HS-5 (cell line): Measurements from ENCODE around the gene CHSY1.

ENCODE experiments used
- DNase-seq: peaks from one replicate; pipeline ENCODE4 v3.0.0-alpha.2; 2012; ENCODE audit warnings: low read depth

Gene CHSY1

GRCh38 chr15:101170568-101171350, 81.1 kb downstream of the CHSY1 start:
- peak; percentile 89 for DNase-seq

DNA sequence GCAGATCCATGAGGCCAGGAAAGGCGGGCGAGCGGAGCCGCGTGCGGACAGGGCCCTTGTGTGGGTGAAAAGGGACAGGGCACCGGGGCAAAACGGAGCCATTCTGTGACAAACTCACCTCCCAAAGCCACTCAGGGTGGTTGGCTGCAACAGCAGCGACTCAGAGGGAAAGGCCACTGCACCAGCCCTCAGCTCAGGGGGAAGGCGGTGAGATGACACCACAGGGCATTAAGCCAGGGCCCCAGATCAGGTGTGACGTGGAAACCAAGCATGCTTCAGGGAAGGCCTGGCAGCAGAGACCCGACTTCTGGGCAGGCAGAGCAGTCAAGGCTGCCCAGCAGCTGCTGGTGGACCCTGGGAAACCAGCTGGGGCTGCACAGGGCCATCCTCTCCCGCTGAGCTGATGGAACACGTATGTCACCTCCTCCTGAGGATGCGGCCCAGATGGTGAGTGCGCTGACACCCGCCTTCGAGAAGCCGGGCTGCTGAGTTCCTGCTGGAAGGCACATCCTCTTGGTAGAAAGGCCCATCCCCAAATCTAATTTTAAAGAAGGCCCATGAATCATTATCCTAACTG, 82.3 kb downstream of the CHSY1 start:
- DNase-seq, result no peak

DNA sequence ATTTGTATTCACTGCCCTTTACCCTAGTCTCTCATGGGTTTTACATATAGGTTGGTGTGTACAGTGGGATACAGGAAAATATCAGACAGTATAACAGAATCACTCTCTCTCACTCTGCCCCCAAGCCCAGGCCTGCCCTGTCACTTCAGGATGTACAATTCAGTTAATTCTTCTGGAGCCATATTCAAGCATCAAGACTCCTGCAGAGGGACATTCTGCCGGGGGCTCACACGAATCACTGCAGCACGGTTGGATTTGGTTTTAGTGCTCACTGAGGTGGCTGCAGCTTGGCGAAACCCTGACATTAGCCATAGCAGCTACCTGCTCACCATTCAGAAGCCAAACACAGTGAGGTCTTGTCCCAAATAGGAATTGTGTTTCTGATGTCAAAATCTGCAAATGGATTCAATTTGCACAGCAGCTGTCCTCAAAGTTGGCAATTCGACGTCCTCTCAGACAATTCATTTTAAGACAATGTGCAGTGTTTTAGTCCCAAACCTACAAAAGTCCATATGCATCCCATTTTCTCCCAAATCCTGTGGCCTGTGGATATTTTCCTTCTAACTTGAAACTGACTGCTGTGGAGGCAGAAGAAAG, 82.9 kb downstream of the CHSY1 start:
- no peak for DNase-seq

- DNase-seq, result no peak
Observed at GRCh38 chr15:101168463-101168824, 83.4 kb downstream of the CHSY1 start.

DNA sequence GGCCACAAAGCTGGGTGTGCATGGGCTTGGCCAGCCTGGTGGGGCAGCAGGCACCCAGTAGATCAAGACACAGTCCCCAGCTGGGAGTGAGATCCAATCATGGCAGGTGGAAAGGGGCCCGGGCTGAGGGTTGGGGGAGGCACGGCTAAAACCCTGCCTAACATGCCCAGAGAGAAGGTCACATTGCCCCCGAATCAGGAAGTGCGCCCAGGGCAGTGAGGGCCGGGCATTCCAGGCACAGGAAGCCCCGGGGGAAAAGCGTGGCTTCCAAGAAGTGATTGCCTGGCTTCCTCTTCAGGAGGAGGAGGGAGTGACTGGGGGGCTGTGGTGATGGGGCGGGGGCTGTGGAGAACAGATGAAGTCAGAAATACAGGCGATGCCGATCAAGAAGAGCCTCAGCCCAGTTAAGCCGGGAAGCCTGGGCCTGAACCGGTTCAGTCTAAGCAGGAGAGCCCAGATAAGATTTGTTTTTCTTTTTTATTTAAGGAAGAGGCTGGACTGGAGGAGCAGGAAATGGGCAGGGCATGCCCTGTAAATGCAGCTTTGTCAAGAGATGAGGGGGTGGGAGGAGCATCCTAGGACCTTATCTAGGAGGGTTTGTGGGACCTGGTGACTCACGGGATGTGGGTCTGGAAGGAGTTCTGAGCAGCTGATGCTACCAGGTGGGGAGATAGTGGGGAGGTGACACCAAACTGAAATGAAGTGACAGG, 83.9 kb downstream of the CHSY1 start:
- peak; percentile 82 for DNase-seq

DNA sequence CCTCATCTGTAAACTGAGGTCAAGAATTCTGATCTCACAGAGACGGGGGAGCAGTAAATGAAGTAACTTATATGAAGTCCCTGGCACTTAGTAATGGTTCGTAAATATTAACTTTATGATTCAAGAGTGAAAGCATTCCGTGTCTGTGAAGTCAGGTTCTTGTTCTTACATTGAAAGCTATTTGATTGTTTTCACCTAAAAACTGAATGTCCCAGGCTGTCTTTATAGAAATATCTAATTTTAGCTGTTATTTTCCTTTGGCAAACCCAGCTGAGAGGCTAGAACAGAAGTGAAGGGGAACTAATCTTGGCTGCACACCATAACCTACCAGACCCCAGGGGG, 84.5 kb downstream of the CHSY1 start:
- no peak for DNase-seq

DNA sequence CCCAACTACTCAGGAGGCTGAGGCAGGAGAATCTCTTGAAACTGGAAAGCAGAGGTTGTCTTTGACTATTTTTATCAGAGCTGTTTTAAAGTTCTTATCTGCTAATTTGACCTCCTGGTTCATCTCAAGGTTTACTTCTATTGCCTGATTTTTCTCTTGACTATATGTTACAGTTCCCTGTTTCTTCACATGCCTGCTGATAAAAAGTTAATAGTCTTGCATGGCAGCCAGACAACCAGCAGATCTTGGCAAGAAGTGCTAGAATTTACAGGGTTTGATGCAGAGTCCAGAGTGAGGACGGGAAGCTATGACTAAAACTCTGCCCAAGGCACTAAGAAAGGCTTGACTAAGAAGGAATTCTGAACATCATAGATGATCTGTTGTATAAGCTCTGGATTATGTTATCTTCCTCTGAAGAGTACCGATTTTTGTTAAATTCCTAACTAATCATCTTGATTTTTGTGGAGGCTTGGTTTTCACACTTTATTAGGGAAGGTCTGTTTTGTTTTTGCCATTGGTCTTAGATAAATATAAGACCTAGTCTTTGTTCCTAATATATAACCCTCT, 85.9 kb downstream of the CHSY1 start:
- no peak for DNase-seq

- no peak for DNase-seq
Observed at GRCh38 chr15:101162701-101163483, 89.0 kb downstream of the CHSY1 start.

DNA sequence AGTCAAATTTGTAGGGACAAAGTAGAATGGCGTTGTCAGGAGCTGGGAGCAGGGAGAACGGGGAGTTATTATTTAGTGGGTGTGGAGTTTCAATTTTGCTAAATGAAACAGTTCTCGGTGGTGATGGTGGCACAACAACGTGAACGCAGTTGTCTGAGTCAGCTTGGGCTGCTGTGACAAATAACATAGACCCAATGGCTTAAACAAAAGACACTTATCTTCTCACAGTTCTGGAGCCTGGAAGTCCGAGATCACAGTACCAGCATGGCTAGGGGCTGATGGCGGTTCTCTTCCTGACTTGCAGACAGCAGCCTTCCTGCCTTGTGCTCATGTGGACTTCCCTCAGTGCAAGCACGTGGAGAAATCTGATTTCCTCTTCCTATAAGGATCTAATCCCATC, 90.2 kb downstream of the CHSY1 start:
- no peak for DNase-seq

- DNase-seq, result no peak
Observed at GRCh38 chr15:101159936-101160815, 91.7 kb downstream of the CHSY1 start.

DNA sequence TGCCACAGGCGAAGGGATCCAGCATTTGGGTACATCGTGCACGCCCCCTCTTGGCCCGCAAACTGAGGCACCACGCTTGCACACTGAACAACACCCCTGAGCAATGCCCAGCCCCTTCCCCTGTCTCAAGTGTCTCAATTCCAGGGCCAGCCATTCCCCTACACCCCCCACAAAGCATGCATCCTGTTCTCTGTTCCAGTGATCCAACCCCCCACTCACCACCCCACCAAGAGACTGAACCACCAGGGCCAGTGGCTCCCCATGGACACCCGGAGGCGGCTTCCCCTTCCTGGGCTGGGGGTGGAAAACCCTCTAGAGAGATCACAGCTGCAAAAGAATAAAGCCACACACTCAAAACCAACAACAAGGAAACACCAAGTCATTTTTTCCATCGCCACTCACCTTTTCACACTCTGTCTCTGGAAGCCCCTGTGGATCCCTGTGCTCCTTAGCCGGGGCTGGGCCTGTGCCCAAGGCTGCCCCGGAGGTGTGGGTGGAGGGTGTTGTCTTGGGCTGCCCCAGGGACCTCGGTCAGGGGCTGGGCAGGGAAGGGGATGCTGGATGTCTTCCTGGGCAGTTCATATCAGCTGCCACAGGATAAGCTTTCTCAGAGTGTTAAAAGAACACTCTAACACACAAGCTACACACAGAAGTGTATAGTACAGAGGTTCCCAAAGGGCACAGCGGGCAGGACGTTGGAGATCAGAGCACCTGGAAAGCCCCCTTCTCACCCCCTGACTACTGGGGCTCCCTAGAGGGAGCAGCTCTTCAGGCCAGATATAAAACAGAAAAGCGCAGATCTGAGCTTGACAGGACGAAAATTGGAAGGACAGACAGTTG, 92.5 kb downstream of the CHSY1 start:
- no peak for DNase-seq

DNA sequence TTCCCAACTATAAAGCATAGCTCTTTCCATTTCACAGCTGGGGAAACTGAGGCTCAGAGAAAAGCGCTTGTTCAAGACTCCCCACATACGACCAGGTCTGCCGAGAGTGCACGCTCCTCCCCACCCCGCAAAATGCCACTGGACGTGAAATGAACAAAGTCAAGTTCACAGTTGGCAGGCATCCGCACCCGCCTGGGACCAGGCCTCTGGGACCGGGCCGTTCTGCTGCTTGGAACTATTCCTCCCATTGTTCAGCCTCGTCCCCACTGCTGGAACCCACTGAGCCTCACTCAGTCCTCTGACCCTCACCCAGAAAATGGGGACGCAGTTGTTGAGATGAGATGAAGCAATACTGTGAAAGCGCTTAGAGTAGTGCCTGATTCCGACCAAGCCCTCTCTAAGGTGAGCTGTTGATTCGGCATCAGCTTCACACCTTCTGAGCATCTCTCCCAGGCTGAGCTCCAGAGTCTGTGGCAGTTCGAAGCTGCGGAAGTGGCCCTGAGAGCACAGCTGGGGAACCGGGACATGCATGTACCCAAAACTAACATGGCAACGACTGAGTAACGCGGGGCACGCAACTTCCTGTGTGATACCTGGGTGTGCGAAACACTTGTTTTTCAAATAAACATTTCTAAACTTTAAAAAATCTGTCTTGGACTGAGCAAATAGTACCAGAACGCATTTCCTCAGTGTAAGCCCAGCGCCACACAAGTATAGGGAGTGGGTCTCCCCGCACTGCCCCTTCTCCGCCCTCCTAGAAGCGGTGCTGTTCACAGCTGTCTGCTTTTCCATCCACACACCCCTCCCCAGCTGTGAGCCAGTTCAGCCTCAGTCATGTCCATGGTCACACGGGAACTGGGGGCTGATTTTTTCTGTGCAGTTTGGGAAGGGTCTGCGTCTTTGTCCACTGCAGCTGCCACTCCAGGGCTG, 93.4 kb downstream of the CHSY1 start:
- no peak for DNase-seq

DNA sequence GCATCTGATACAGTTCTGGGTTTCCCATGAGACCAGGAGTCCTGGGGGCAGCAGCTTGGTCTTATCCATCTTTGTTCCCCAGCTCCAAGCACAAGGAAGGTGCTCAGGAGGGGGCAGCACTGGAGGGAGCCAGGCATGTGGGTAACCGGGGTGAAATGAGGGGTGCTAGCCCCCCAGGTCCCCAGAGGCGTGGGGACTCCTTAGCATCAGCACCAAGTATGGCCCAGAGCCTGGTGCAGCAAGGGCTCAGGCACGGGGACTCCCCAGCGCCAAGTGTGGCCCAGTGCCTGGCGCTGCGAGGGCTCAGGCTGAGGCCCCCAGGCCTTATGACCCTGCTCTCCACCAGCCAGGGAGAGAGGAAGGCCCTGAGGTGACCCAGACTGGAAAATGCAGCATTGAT, 94.1 kb downstream of the CHSY1 start:
- DNase-seq, result no peak

DNA sequence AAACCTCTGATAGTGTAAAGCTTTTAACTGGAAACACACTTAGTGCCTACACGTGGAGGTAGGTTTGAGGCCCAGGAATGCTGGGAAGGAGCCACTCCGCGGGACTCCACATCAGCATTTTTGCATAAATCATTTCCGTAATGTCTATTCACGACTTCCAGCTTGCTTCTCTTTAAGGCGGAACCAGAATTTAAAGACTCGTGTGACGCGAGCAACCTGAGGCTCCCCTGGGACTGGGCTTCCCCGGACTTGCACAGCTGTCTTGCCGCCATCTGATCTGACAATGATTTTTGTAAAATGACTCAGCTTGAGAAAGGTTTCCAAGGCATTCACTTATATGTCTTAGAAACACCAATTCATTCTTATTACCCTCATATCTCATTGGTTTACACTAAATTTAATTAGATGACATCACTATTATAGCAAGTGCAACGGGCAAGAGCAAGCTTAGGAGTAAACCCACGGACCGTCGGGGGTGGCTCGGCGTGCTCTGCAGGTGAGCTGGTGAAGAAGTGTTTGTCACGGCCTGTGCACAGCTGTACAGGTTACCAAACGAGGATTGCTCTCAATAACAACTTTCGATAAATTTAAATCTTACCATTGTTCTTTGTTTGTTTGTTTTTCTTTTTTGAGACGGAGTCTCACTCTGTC, 95.2 kb downstream of the CHSY1 start:
- DNase-seq, result no peak

DNA sequence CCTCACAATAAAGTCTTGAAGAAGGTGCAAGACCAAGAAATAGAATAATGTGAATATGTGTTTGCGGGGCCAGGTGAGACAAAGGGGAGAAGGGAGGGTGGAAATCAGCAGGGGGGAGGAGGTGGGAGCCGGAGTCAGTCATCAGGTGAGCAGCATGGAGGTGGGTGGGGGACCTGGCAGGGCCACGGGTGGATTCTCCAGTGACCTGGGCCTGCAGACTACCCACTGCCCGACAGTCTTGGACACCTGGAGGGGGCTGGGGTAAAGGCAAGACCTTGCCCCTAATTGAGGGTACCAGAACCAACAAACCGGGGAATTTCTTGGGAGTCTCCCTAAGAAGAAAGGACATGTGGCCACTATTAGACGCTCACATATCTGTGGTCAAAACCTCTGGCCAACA, 95.8 kb downstream of the CHSY1 start:
- DNase-seq, result no peak

DNA sequence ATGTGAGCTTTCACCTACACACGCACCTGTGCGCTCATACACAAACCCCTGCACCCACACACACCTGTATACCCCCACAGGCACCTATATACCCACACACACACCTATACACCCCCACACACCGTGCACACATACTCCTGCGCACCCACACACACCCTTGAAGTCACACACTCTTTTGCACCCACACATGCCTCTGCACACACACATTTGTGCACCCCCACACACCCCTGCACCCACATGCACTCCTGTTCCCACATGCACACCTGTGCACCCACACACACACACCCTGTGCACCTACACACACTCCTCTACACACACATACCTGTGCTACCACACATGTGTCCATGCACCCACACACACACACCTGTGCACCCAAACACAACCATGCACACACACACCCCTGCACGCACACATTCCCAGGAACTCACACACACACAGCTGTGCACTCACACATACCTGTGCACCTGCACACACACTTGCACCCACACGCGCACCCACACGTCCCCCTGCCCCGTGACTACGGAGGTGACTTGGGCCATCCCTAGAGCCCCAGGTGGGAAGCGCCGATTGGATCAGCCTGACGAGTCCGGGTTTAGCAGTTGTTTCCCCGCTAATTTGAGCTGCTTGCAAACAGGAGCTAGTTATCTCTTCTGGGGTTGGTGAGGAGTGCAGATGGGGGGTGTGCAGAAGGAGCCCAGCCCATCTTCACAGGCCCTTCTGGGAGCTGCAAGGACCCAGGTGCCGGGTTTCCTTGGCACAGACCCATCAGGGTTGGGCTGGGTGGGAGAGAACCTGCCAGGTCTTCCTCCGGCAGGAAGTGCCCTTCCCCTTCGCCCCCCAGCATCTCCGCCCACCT, 97.8 kb downstream of the CHSY1 start:
- no peak for DNase-seq

DNA sequence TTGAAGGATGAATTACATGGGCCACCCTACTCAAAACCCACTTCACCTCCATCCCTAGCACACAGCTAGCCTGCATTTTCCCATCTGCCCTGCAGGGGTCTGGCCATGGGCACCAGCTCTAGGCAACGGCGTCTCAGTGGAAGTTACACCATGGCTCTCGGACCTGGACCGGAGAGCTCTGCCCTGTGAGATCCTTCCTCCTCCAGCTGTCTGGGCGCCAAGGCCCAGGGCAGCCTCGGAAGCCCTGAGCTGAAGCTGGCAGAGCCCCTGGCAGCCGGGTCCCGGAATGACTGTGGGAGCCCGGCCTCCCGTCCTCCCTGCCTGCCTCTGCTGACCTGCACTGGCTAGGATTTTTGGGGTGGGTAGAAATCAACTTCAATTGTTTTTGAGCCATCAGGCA, 98.9 kb downstream of the CHSY1 start:
- no peak for DNase-seq
